Panc1 (cell line): ENCODE data around the gene EPS8L1. TPM values are rescaled to one million over a fixed set of nuclear protein-coding genes. Genes with fewer than 3 reads are reported as not detected.

Source experiments
- ATAC-seq: fragments of 200-7000 bp; cut with Tn5 transposase; 2 replicates; pipeline ENCODE4 v1.9.1; 2020; ENCODE audit warnings: mild to moderate bottlenecking, moderate library complexity
- BruUV-seq: library from RNA; stranded (reverse); fragments of 400-500 nt; replicated peaks from 2 replicates; lab custom pipeline; 2021; lab: Mats Ljungman, UMichigan
- CTCF ChIA-PET: fragments of 300-600 bp; sonication (Branson Sonifier 250); formaldehyde crosslinking; loops from one replicate; lab custom pipeline; 2022; ENCODE audit warnings: antibody characterized with exemption; lab: Charles Lee
- POLR2A ChIA-PET: fragments of 300-600 bp; sonication (Branson Sonifier 250); formaldehyde crosslinking; loops from one replicate; lab custom pipeline; 2022; ENCODE audit warnings: antibody characterized with exemption; lab: Charles Lee
- DNase-seq: peaks from one replicate; pipeline ENCODE4 v3.0.0-alpha.2; 2010; ENCODE audit warnings: low read depth, low spot score
- H3K27ac ChIP-seq: 2 replicates; pipeline ENCODE4 v1.5.1; 2011; ENCODE audit warnings: mild to moderate bottlenecking, low read length, inconsistent platforms
- H3K27me3 ChIP-seq: fragments of 200-500 bp; sonication (Bioruptor generic); 2 replicates; pipeline ENCODE4 v1.6.0; 2014; ENCODE audit warnings: low read length, inconsistent platforms; ENCODE audit not compliant: control insufficient read depth, insufficient read depth
- H3K36me3 ChIP-seq: fragments of 200-500 bp; sonication (Bioruptor generic); 2 replicates; pipeline ENCODE4 v1.5.1; 2014; ENCODE audit warnings: inconsistent platforms, mild to moderate bottlenecking, low read length, moderate library complexity; ENCODE audit not compliant: control insufficient read depth, insufficient read depth
- H3K4me1 ChIP-seq: 2 replicates; pipeline ENCODE4 v1.5.1; 2011; ENCODE audit warnings: inconsistent platforms, mild to moderate bottlenecking, low read length, moderate library complexity; ENCODE audit not compliant: control insufficient read depth, insufficient read depth
- H3K4me3 ChIP-seq, 2 experiments: 2 replicates each; pipeline ENCODE4 v1.5.1; 2011 to 2012; ENCODE audit warnings: low read depth in 2 of 2, low read length in 2 of 2, mild to moderate bottlenecking in 2 of 2, inconsistent platforms in 1 of 2, moderate library complexity in 1 of 2
- H3K9me3 ChIP-seq: fragments of 200-500 bp; sonication (Bioruptor generic); 2 replicates; pipeline ENCODE4 v1.5.1; 2014; ENCODE audit warnings: low read depth, mild to moderate bottlenecking, inconsistent platforms, low read length, moderate library complexity; ENCODE audit not compliant: control insufficient read depth, insufficient read depth
- CTCF ChIP-seq: fragments of 450-650 bp; IDR thresholded peaks from 2 replicates; pipeline ENCODE4 v1.5.1; 2017; ENCODE audit warnings: mild to moderate bottlenecking
- POLR2AphosphoS5 ChIP-seq: IDR thresholded peaks from 2 replicates; pipeline ENCODE4 v1.6.1; 2012; ENCODE audit warnings: mild to moderate bottlenecking, low read depth, low read length, moderate library complexity
- REST ChIP-seq, 2 experiments: IDR thresholded peaks; 2 replicates each; pipeline ENCODE4 v1.6.1; 2011 to 2012; ENCODE audit warnings: low read depth in 2 of 2, control low read depth in 1 of 2, low read length in 1 of 2, mild to moderate bottlenecking in 1 of 2, moderate library complexity in 1 of 2; ENCODE audit not compliant: insufficient read depth in 1 of 2
- SIN3A ChIP-seq: IDR thresholded peaks from 2 replicates; pipeline ENCODE4 v1.6.1; 2012; ENCODE audit warnings: low read depth, mild to moderate bottlenecking, low read length, moderate library complexity, borderline replicate concordance; ENCODE audit not compliant: insufficient read depth
- TCF7L2 ChIP-seq: IDR thresholded peaks from 2 replicates; pipeline ENCODE4 v1.6.1; 2011; ENCODE audit warnings: mild to moderate bottlenecking, low read depth, low read length, inconsistent platforms
- in situ Hi-C: cut with HindIII; loops from 2 replicates; pipeline ENCODE4 v1.10.0; 2016; ENCODE audit warnings: low sequenced_read_pairs, low pct_unique_long_range_greater_than_20kb
- intact Hi-C: fragments of 100-400 bp; cut with micrococcal nuclease; formaldehyde crosslinking; loops from one replicate; pipeline ENCODE4 v1.10.0; 2022; ENCODE audit not compliant: unreplicated experiment
- total RNA-seq: library from RNA; stranded (reverse); gene quantifications from one replicate; pipeline ENCODE4 v1.2.1, GENCODE V29; 2021; ENCODE audit not compliant: unreplicated experiment

EPS8L1 gene
- total RNA-seq, 1 experiment from 2014 or later = 11.0 TPM

GRCh38 chr19:55050749-55051532 lies 24.7 kb upstream of the EPS8L1 start:
- no peaks in the 10 kb centered on the region for H3K9me3 ChIP-seq
- no peak overlapping the region for H3K27ac ChIP-seq
- DNase-seq (no peak), ATAC-seq (no peak)
- in situ Hi-C loops (no loop called here), intact Hi-C loops (no loop called here)
- BruUV-seq = no TSS peak
- no peaks in the 10 kb centered on the region for H3K4me1 ChIP-seq
- H3K36me3 ChIP-seq = peaks cover 3% of the 10 kb centered on the region
- H3K27me3 ChIP-seq = no peaks in the 10 kb centered on the region
- POLR2A ChIA-PET = interaction anchor here (0.7 kb wide), 1 partner anchor 852 kb away, joined by 5 read pairs; no protein-coding TSS in a partner anchor
- no peak overlapping the region for H3K4me3 ChIP-seq
- TF ChIP-seq POLR2AphosphoS5 (no peak), TCF7L2 (no peak), REST (IDR thresholded peaks at IDR 0.05; ENCODE audit: insufficient read depth in 1 of 2, low read depth in 2 of 2, low read length in 1 of 2) (no peak), CTCF (no peak), SIN3A (no peak)
- CTCF ChIA-PET = no interaction called here

- CTCF ChIA-PET = no interaction called here
- DNase-seq (no peak), ATAC-seq (no peak)
- in situ Hi-C loops (no loop called here), intact Hi-C loops (no loop called here)
- Histone ChIP-seq H3K27ac (no peak overlapping the region), H3K9me3 (no peaks in the 10 kb centered on the region), H3K4me3 (no peak overlapping the region), H3K27me3 (no peaks in the 10 kb centered on the region), H3K36me3 (peaks cover 3% of the 10 kb centered on the region), H3K4me1 (no peaks in the 10 kb centered on the region)
- no TSS peak for BruUV-seq
- TF ChIP-seq REST (IDR thresholded peaks at IDR 0.05; ENCODE audit: insufficient read depth in 1 of 2, low read depth in 2 of 2, low read length in 1 of 2) (no peak), POLR2AphosphoS5 (no peak), CTCF (no peak), TCF7L2 (no peak), SIN3A (no peak)
- POLR2A ChIA-PET = no interaction called here
Observed at GRCh38 chr19:55053735-55054134, 21.9 kb upstream of the EPS8L1 start.
